GM12801 (cell line): ENCODE data around the gene KIF5B.

Experiments
- TF ChIP-seq, protein P1 (sequence below): IDR thresholded peaks from one replicate; pipeline ENCODE4 v1.5.1; 2011; ENCODE audit warnings: control low read depth; ENCODE audit not compliant: insufficient read length; ENCODE audit errors: extremely low read depth

The KIF5B gene

GRCh38 chr10:32070645-32071044 lies 14.4 kb upstream of the KIF5B start:
- TF ChIP-seq, protein P1, sequence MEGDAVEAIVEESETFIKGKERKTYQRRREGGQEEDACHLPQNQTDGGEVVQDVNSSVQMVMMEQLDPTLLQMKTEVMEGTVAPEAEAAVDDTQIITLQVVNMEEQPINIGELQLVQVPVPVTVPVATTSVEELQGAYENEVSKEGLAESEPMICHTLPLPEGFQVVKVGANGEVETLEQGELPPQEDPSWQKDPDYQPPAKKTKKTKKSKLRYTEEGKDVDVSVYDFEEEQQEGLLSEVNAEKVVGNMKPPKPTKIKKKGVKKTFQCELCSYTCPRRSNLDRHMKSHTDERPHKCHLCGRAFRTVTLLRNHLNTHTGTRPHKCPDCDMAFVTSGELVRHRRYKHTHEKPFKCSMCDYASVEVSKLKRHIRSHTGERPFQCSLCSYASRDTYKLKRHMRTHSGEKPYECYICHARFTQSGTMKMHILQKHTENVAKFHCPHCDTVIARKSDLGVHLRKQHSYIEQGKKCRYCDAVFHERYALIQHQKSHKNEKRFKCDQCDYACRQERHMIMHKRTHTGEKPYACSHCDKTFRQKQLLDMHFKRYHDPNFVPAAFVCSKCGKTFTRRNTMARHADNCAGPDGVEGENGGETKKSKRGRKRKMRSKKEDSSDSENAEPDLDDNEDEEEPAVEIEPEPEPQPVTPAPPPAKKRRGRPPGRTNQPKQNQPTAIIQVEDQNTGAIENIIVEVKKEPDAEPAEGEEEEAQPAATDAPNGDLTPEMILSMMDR = no peak

DNA sequence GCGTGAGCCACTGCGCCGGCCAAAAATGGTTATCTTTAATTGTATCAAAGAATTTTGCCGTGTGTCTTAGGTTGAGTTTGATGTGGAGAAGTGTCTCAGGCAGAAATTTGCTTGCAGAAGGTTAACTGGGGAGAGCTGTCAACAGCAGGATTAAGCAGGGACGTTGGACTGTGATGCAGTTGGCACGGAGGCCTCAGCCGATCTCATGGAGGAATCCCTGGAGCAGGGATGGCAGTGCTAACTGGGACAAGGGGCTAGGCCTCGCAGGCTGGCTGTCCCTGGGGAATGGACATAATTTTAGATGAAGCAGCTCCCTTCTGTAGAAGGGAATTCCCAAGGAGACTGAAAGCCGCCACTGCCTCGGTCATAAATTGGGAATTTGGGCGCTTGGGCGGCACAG lies 12.3 kb upstream of the KIF5B start:
- TF ChIP-seq, protein P1 = no peak

DNA sequence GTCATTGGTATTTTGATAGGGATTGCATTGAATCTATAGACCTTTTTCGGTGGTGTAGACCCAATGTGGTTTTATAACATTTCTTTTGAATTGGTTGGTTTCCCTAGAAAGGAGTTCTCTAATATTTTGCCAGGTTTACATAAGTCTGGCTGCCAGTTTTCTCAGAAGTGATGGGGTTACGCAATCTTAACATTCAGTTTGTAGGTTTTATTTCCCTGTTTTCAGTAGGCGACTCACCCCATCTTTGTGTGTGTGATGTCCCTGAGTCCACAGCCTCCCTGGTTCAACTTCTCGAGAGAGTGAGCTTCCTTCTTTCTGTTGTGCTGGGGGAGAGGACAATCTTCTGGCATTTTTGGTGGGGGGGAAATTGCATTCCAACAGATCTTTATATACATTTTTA lies 9.6 kb upstream of the KIF5B start:
- TF ChIP-seq, protein P1 = no peak

GRCh38 chr10:32061440-32061839 lies 5.2 kb upstream of the KIF5B start:
- TF ChIP-seq, protein P1 = no peak

GRCh38 chr10:32060347-32060746 lies 4.1 kb upstream of the KIF5B start:
- TF ChIP-seq, protein P1 = no peak

GRCh38 chr10:32059472-32059871 lies 3.2 kb upstream of the KIF5B start:
- TF ChIP-seq, protein P1 = no peak

DNA sequence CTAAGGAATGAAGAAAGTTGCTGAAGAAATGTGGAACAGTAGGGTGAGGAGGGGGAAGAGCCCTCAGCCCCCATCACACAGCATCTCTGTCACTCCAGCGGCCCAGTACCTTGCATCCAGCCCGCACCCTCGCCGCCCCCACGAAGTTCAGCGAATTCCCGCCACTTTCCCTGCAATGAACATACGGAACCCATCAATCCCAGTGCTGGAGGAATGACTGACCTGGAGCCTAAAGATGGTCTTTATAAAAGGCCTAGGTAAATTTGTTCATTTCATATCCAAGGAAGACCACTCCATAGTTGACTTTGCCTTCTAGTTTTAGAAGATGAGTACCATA lies 779 bp upstream of the KIF5B start:
- TF ChIP-seq, protein P1 = no peak
